HepG2 (cell line): Measurements from ENCODE around the gene NVL. TPM values are rescaled to one million over a fixed set of nuclear protein-coding genes. Genes with fewer than 3 reads are reported as not detected.

ENCODE experiments used
- ATM ChIP-seq: fragments of 450-650 bp; IDR thresholded peaks from 2 replicates; pipeline ENCODE4 v1.7.1; 2017; ENCODE audit warnings: mild to moderate bottlenecking, borderline replicate concordance
- CHD4 ChIP-seq: fragments of 200-600 bp; sonication (generic); IDR thresholded peaks from 2 replicates; pipeline ENCODE4 v1.7.0; 2017; ENCODE audit warnings: mild to moderate bottlenecking, low read length, borderline replicate concordance
- ETV6 ChIP-seq: sonication (generic); formaldehyde crosslinking; conservative IDR thresholded peaks from 2 replicates; pipeline ENCODE4 v1.4.0; 2020; ENCODE audit warnings: missing genetic modification reagents
- FOSL2 ChIP-seq: sonication (generic); formaldehyde crosslinking; IDR thresholded peaks from 2 replicates; pipeline ENCODE4 v1.4.0; 2020; ENCODE audit warnings: missing genetic modification reagents
- FOXA3 ChIP-seq: IDR thresholded peaks from 2 replicates; pipeline ENCODE4 v1.6.1; 2016; ENCODE audit warnings: missing genetic modification reagents, missing compliant biosample characterization
- FOXM1 ChIP-seq: sonication (generic); formaldehyde crosslinking; IDR thresholded peaks from 2 replicates; pipeline ENCODE4 v1.5.0; 2020; ENCODE audit warnings: missing genetic modification reagents
- FOXO1 ChIP-seq: sonication (generic); formaldehyde crosslinking; IDR thresholded peaks from 2 replicates; pipeline ENCODE4 v1.4.0; 2020; ENCODE audit warnings: missing genetic modification reagents
- HDAC6 ChIP-seq: fragments of 200-600 bp; sonication (generic); IDR thresholded peaks from 2 replicates; pipeline ENCODE4 v1.7.0; 2017; ENCODE audit warnings: mild to moderate bottlenecking, antibody characterized with exemption, low read length, low read depth
- NFYB ChIP-seq: sonication (generic); formaldehyde crosslinking; IDR thresholded peaks from 2 replicates; pipeline ENCODE4 v1.4.0; 2020; ENCODE audit warnings: missing genetic modification reagents
- SOX5 ChIP-seq: IDR thresholded peaks from 2 replicates; pipeline ENCODE4 v1.6.1; 2016; ENCODE audit warnings: borderline replicate concordance
- ZNF326 ChIP-seq: sonication (generic); formaldehyde crosslinking; IDR thresholded peaks from 2 replicates; pipeline ENCODE4 v1.4.0; 2020; ENCODE audit warnings: missing genetic modification reagents, borderline replicate concordance
- ZNF572 ChIP-seq: sonication (generic); formaldehyde crosslinking; IDR thresholded peaks from 2 replicates; pipeline ENCODE4 v1.5.1; 2020; ENCODE audit warnings: mild to moderate bottlenecking, missing genetic modification reagents
- ZNF749 ChIP-seq: sonication (generic); formaldehyde crosslinking; IDR thresholded peaks from 2 replicates; pipeline ENCODE4 v1.8.0; 2022; ENCODE audit warnings: mild to moderate bottlenecking, missing genetic modification reagents, moderate library complexity, borderline replicate concordance
- ZNF777 ChIP-seq: sonication (generic); formaldehyde crosslinking; IDR thresholded peaks from 2 replicates; pipeline ENCODE4 v1.4.0; 2020; ENCODE audit warnings: missing genetic modification reagents
- ZSCAN12 ChIP-seq: sonication (generic); formaldehyde crosslinking; IDR thresholded peaks from 2 replicates; pipeline ENCODE4 v1.9.0; 2021; ENCODE audit warnings: mild to moderate bottlenecking, missing genetic modification reagents
- ZSCAN25 ChIP-seq: sonication (generic); formaldehyde crosslinking; IDR thresholded peaks from 2 replicates; pipeline ENCODE4 v1.8.0; 2022; ENCODE audit warnings: mild to moderate bottlenecking, missing genetic modification reagents
- polyA plus RNA-seq, 8 experiments: library from polyadenylated mRNA; depleted of rRNA in 3 of 8; stranded (reverse) in 7 of 8; unstranded in 1 of 8; fragments of >200 nt; fragmentation: Illumina TruSeq in 4 of 8; extraction: Trizol in 4 of 8; gene quantifications; 2 replicates each; pipeline versions ENCODE4 v1.2.1 to v1.2.3, GENCODE V29; 2011 to 2016; ENCODE audit warnings: low read depth in 4 of 8, missing spikeins in 1 of 8, mixed read lengths in 1 of 8; ENCODE audit not compliant: insufficient read depth in 1 of 8
- total RNA-seq, 5 experiments: library from RNA; depleted of rRNA; stranded (reverse); fragments of >200 nt; fragmentation: Illumina TruSeq; extraction: Trizol; gene quantifications; 2 replicates each; pipeline ENCODE4 v1.2.3, GENCODE V29; 2016; ENCODE audit warnings: low read depth in 1 of 5
- TF ChIP-seq, protein P1 (sequence below): sonication (generic); formaldehyde crosslinking; IDR thresholded peaks from 2 replicates; pipeline ENCODE4 v1.4.0; 2020; ENCODE audit warnings: low read depth, mild to moderate bottlenecking, missing genetic modification reagents
- TF ChIP-seq, protein P2 (sequence below), 2 experiments: IDR thresholded peaks; 2 replicates each; pipeline ENCODE4 v1.6.1; 2011 to 2012; ENCODE audit warnings: low read length in 2 of 2, borderline replicate concordance in 1 of 2, low read depth in 1 of 2, mild to moderate bottlenecking in 1 of 2, moderate library complexity in 1 of 2
- TF ChIP-seq, protein P3 (sequence below): sonication (generic); formaldehyde crosslinking; IDR thresholded peaks from 2 replicates; pipeline ENCODE4; 2020; ENCODE audit warnings: missing genetic modification reagents, mild to moderate bottlenecking, borderline replicate concordance

NVL gene
- total and polyA plus RNA-seq, 2 of the 13 experiments (the other 11 are each of a cell fraction or from before 2014, with no cell fraction given): 8.3 to 21.0 TPM

DNA sequence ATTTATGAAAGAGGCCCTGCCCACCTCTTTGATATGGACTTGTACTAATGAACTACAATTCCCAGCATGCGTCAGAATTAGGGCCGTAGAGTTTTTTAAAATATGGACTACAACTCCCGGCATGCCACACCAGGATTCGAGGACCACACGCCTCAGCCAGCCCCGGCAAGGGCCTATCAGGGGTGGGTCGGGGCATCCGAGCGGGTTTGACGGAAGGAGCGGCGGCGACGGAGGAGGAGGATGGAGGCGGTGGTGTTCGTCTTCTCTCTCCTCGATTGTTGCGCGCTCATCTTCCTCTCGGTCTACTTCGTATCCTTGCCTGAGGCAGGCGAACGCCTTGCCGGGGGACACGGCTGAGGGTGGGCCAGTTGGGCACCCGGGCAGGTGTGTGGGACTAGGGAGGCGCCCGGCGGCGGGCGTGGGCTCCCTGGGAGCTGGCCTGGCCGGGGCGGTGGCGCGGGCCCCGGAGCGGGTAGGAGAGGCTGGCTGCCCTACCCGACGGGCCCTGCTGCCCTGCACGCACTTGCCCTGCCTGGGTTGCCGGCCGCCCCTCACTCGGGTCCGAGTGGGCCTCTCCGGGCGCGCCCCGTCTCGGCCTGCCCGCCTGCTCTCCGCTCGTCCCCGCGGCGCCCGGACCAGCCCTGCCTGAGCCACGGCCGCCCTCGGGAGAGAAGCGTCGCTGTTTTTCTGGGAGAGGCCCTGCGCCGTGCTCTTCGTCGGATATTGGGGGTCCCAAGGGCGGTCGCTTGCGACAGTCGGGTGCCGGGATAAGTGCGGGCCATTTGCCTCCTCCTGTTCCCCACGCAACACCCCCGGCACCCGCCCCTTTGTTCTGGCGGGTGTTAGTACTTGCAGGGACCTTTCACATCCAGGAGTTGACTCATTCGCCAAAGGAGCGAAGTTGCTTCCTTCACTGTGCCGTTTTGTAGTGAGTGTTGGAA lies 27.0 kb upstream of the NVL start, which contains the start of gene CNIH4 (continued):
- peak; percentile 66; the same call in 1 of the 2 replicates for TF ChIP-seq ZSCAN25 (CRISPR knock-in tag)
- TF ChIP-seq NFYB (CRISPR knock-in tag): peak; percentile 73
- no peak for TF ChIP-seq ZNF572 (CRISPR knock-in tag)
- 0 out of 2 replicates have a peak, but pooled peaks have one; percentile 61 for TF ChIP-seq ETV6 (CRISPR knock-in tag)
- 0 out of 2 replicates have a peak, but pooled peaks have one; percentile 45 for TF ChIP-seq FOSL2 (CRISPR knock-in tag)
- TF ChIP-seq ZNF777: peak; percentile 94
- no peak for TF ChIP-seq ZSCAN12 (CRISPR knock-in tag)
- no peak for TF ChIP-seq CHD4
- TF ChIP-seq ZNF326 (CRISPR knock-in tag): no peak
- TF ChIP-seq ZNF749 (CRISPR knock-in tag): peak; percentile 55
- no peak for TF ChIP-seq ATM
- TF ChIP-seq, protein P1, sequence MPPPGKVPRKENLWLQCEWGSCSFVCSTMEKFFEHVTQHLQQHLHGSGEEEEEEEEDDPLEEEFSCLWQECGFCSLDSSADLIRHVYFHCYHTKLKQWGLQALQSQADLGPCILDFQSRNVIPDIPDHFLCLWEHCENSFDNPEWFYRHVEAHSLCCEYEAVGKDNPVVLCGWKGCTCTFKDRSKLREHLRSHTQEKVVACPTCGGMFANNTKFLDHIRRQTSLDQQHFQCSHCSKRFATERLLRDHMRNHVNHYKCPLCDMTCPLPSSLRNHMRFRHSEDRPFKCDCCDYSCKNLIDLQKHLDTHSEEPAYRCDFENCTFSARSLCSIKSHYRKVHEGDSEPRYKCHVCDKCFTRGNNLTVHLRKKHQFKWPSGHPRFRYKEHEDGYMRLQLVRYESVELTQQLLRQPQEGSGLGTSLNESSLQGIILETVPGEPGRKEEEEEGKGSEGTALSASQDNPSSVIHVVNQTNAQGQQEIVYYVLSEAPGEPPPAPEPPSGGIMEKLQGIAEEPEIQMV (CRISPR knock-in tag): peak; percentile 50; the same call in 1 of the 2 replicates
- TF ChIP-seq, protein P2, sequence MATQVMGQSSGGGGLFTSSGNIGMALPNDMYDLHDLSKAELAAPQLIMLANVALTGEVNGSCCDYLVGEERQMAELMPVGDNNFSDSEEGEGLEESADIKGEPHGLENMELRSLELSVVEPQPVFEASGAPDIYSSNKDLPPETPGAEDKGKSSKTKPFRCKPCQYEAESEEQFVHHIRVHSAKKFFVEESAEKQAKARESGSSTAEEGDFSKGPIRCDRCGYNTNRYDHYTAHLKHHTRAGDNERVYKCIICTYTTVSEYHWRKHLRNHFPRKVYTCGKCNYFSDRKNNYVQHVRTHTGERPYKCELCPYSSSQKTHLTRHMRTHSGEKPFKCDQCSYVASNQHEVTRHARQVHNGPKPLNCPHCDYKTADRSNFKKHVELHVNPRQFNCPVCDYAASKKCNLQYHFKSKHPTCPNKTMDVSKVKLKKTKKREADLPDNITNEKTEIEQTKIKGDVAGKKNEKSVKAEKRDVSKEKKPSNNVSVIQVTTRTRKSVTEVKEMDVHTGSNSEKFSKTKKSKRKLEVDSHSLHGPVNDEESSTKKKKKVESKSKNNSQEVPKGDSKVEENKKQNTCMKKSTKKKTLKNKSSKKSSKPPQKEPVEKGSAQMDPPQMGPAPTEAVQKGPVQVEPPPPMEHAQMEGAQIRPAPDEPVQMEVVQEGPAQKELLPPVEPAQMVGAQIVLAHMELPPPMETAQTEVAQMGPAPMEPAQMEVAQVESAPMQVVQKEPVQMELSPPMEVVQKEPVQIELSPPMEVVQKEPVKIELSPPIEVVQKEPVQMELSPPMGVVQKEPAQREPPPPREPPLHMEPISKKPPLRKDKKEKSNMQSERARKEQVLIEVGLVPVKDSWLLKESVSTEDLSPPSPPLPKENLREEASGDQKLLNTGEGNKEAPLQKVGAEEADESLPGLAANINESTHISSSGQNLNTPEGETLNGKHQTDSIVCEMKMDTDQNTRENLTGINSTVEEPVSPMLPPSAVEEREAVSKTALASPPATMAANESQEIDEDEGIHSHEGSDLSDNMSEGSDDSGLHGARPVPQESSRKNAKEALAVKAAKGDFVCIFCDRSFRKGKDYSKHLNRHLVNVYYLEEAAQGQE (IDR thresholded peaks at IDR 0.05; ENCODE audit: borderline replicate concordance in 1 of 2, low read depth in 1 of 2, low read length in 2 of 2): no peak
- no peak for TF ChIP-seq FOXO1
- TF ChIP-seq, protein P3, sequence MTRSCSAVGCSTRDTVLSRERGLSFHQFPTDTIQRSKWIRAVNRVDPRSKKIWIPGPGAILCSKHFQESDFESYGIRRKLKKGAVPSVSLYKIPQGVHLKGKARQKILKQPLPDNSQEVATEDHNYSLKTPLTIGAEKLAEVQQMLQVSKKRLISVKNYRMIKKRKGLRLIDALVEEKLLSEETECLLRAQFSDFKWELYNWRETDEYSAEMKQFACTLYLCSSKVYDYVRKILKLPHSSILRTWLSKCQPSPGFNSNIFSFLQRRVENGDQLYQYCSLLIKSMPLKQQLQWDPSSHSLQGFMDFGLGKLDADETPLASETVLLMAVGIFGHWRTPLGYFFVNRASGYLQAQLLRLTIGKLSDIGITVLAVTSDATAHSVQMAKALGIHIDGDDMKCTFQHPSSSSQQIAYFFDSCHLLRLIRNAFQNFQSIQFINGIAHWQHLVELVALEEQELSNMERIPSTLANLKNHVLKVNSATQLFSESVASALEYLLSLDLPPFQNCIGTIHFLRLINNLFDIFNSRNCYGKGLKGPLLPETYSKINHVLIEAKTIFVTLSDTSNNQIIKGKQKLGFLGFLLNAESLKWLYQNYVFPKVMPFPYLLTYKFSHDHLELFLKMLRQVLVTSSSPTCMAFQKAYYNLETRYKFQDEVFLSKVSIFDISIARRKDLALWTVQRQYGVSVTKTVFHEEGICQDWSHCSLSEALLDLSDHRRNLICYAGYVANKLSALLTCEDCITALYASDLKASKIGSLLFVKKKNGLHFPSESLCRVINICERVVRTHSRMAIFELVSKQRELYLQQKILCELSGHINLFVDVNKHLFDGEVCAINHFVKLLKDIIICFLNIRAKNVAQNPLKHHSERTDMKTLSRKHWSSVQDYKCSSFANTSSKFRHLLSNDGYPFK: no peak; the same call in 1 of the 2 replicates
- TF ChIP-seq FOXA3: no peak; the same call in 1 of the 2 replicates
- TF ChIP-seq SOX5: no peak; the same call in 1 of the 2 replicates
- TF ChIP-seq HDAC6: no peak
- peak; percentile 16; the same call in 1 of the 2 replicates for TF ChIP-seq FOXM1 (CRISPR knock-in tag)
